Naive thymus-derived CD4-positive, alpha-beta T cell (primary cell): Measurements from ENCODE around the gene VDR. TPM values are rescaled to one million over a fixed set of nuclear protein-coding genes. Genes with fewer than 3 reads are reported as not detected.
A peak's percentile ranks its signal among the peaks of the same experiment; 100 is the strongest.

Experiments
- ATAC-seq: fragments of 150-1000 bp; cut with Tn5 transposase; 2 replicates; pipeline ENCODE4 v1.10.0; 2021; ENCODE audit warnings: mild to moderate bottlenecking, moderate library complexity
- CTCF ChIA-PET: fragments of 350-600 bp; sonication (Branson Sonifier 250); formaldehyde crosslinking; loops from one replicate; lab custom pipeline; 2021; ENCODE audit warnings: antibody characterized with exemption; lab: Charles Lee
- POLR2A ChIA-PET: fragments of 350-600 bp; sonication (Branson Sonifier 250); formaldehyde crosslinking; loops from one replicate; lab custom pipeline; 2021; ENCODE audit warnings: antibody characterized with exemption, inconsistent platforms; lab: Charles Lee
- DNase-seq, 9 donors: peaks; one replicate each; pipeline versions ENCODE4 v3.0.0 to v3.0.0-alpha.2; 2020 to 2022; ENCODE audit warnings: mixed read lengths in 1 of 9
- H3K27ac ChIP-seq: one replicate; pipeline ENCODE4 v1.7.0; 2013; ENCODE audit warnings: mild to moderate bottlenecking, low read depth, low read length, moderate library complexity
- H3K27me3 ChIP-seq, 2 donors: one replicate each; pipeline ENCODE4 v1.7.0; 2013; ENCODE audit warnings: low read length in 2 of 2, mild to moderate bottlenecking in 2 of 2, moderate library complexity in 2 of 2; ENCODE audit not compliant: control insufficient read depth in 2 of 2, insufficient read depth in 2 of 2
- H3K36me3 ChIP-seq, 3 experiments: 1 replicate in 2 of 3; 2 replicates in 1 of 3; pipeline ENCODE4 v1.7.0; 2013; ENCODE audit warnings: low read length in 3 of 3, mild to moderate bottlenecking in 3 of 3, moderate library complexity in 1 of 3; ENCODE audit not compliant: insufficient read depth in 3 of 3, control insufficient read depth in 2 of 3
- H3K4me1 ChIP-seq, 2 donors: one replicate each; pipeline ENCODE4 v1.7.0; 2013; ENCODE audit warnings: low read length in 2 of 2, mild to moderate bottlenecking in 2 of 2, moderate library complexity in 1 of 2; ENCODE audit not compliant: control insufficient read depth in 2 of 2, insufficient read depth in 2 of 2
- H3K4me3 ChIP-seq: 2 replicates; pipeline ENCODE4 v1.7.0; 2013; ENCODE audit warnings: mild to moderate bottlenecking, low read length
- H3K9me3 ChIP-seq, 3 experiments: 1 replicate in 2 of 3; 2 replicates in 1 of 3; pipeline ENCODE4 v1.7.0; 2013; ENCODE audit warnings: low read length in 3 of 3; ENCODE audit not compliant: control insufficient read depth in 2 of 3
- H3K27ac Mint-ChIP-seq, 9 donors: one replicate each; pipeline ENCODE4 v1.8.0; 2020 to 2022; ENCODE audit warnings: mixed read lengths in 9 of 9, mild to moderate bottlenecking in 8 of 9, moderate library complexity in 5 of 9, inconsistent platforms in 2 of 9
- H3K27me3 Mint-ChIP-seq, 5 donors: one replicate each; pipeline ENCODE4 v1.8.0; 2021 to 2022; ENCODE audit warnings: mixed read lengths in 5 of 5, mild to moderate bottlenecking in 1 of 5
- H3K36me3 Mint-ChIP-seq, 5 donors: one replicate each; pipeline ENCODE4 v1.8.0; 2020 to 2022; ENCODE audit warnings: mixed read lengths in 5 of 5, mild to moderate bottlenecking in 3 of 5, inconsistent platforms in 1 of 5
- H3K4me1 Mint-ChIP-seq, 7 donors: one replicate each; pipeline ENCODE4 v1.8.0; 2020 to 2022; ENCODE audit warnings: mixed read lengths in 7 of 7, mild to moderate bottlenecking in 3 of 7, inconsistent platforms in 1 of 7
- H3K4me3 Mint-ChIP-seq, 10 donors: one replicate each; pipeline ENCODE4 v1.8.0; 2020 to 2022; ENCODE audit warnings: mild to moderate bottlenecking in 10 of 10, mixed read lengths in 10 of 10, moderate library complexity in 6 of 10, inconsistent platforms in 2 of 10
- H3K9me3 Mint-ChIP-seq, 11 donors: one replicate each; pipeline ENCODE4 v1.8.0; 2020 to 2022; ENCODE audit warnings: mixed read lengths in 11 of 11, mild to moderate bottlenecking in 4 of 11, inconsistent platforms in 1 of 11, moderate library complexity in 1 of 11
- intact Hi-C, 2 donors: fragments of 100-400 bp; cut with micrococcal nuclease; formaldehyde crosslinking; loops; one replicate each; pipeline ENCODE4 v1.15.1; 2023
- polyA plus RNA-seq, 2 donors: library from polyadenylated mRNA; unstranded; fragments of 300-500 nt; fragmentation: Illumina TruSeq; gene quantifications; one replicate each; pipeline ENCODE4 v1.2.3, GENCODE V29; 2021
- total RNA-seq, 6 experiments: library from RNA in 5 of 6; stranded (reverse) in 5 of 6; gene quantifications; 1 replicate in 5 of 6; 2 replicates in 1 of 6; pipeline ENCODE4 v1.2.3 and lab custom pipeline; 2021 to 2026

The VDR gene
- total and polyA plus RNA-seq, 7 experiments from 2014 or later = 0.11 to 82.6 (median 2.5) TPM

DNA sequence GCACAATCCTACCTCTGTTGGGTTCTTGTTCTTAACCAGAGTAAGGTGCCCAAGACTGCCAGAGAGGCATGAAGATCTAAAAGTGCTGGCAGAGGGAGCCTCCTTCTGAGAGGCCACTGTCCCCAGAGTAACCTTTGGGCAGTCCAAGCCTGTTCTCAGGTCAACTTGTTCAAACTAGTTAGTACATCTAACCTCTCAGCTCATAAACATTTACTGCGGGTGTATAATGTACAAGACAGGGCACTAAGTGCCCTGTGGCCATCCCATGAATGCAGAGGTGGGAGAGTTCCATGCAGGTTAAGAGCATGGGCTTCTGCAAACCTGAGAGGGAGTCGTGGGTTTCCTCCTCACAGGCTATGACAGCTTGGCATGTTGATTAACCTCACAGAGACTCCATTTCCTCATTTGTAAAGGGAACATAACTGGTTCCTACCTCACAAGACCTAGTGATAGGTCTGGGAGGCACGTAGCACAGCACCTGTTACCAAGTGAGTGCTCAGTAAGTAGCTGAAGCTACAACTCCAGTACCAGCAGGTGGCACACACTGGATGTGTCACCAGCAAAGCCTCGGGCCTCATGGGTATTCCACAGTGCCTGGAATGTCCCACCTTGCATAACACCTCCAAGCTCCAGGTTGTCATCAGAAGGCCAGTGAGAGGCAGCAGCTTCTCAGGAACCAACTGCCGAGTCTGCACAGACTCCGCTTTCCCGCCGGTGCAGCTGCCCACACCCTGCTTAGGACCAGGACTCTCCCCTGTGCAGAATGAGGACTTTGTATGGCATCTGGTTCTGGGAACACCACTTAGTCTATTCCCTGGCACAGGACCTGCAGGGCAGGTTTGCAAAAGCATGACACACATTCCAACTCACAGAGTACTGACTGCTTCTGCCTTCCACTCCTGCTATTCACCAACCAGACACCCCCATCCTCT lies 4.4 kb downstream of the VDR start:
- ChIA-PET POLR2A (interaction anchor here (0.8 to 1.3 kb wide), 2 partner anchors 17 to 82 kb away, joined by 4 read pairs; no protein-coding TSS in a partner anchor), CTCF (interaction anchor here (0.5 to 2.1 kb wide), 5 partner anchors 9 to 264 kb away, joined by 3 to 6 read pairs (median 3); no protein-coding TSS in a partner anchor)
- Mint-ChIP-seq H3K4me3 (peak overlapping the region in 6 of 10 donors; percentile 33 to 95 (median 58)), H3K27ac (peak overlapping the region in 2 of 9 donors; percentile 66 to 73), H3K9me3 (no peaks in the 10 kb centered on the region), H3K27me3 (peaks cover 0 to 2% (median 0%) of the 10 kb centered on the region in 5 donors), H3K4me1 (peaks cover 35 to 88% (median 71%) of the 10 kb centered on the region in 7 donors), H3K36me3 (peaks cover 0 to 43% (median 0%) of the 10 kb centered on the region in 5 donors)
- H3K36me3 ChIP-seq = no peaks in the 10 kb centered on the region
- no peak for ATAC-seq
- intact Hi-C loops = loop anchor here (1.0 to 10.0 kb wide), 6 partner anchors 63 to 1906 kb away; partner anchors contain the start of genes RPAP3 (in 1 of the 2), SCAF11 (in 1 of the 2), SENP1 (in 1 of the 2) and TMEM106C (in 1 of the 2)
- H3K4me1 ChIP-seq = peaks cover 27 to 49% of the 10 kb centered on the region in 2 donors
- no peaks in the 10 kb centered on the region for H3K9me3 ChIP-seq
- DNase-seq = peak in 1 of 9 donors; percentile 18
- H3K27me3 ChIP-seq = no peaks in the 10 kb centered on the region
- no peak overlapping the region for H3K27ac ChIP-seq
- H3K4me3 ChIP-seq = no peak overlapping the region

GRCh38 chr12:47899466-47899865 lies 5.3 kb downstream of the VDR start:
- H3K9me3 ChIP-seq = no peaks in the 10 kb centered on the region
- peaks cover 0 to 43% (median 0%) of the 10 kb centered on the region in 5 donors for H3K36me3 Mint-ChIP-seq
- H3K4me1 ChIP-seq = peaks cover 24 to 49% of the 10 kb centered on the region in 2 donors
- POLR2A ChIA-PET = interaction anchor here (1.1 to 1.3 kb wide), 3 partner anchors 20 to 86 kb away, joined by 3 to 4 read pairs (median 4); no protein-coding TSS in a partner anchor
- H3K4me3 ChIP-seq = no peak overlapping the region
- no peaks in the 10 kb centered on the region for H3K27me3 ChIP-seq
- peaks cover 34 to 97% (median 69%) of the 10 kb centered on the region in 7 donors for H3K4me1 Mint-ChIP-seq
- no peak overlapping the region for H3K27ac ChIP-seq
- no peaks in the 10 kb centered on the region for H3K27me3 Mint-ChIP-seq
- intact Hi-C loops = no loop called here
- H3K27ac Mint-ChIP-seq = peak overlapping the region in 1 of 9 donors; percentile 71
- no peaks in the 10 kb centered on the region for H3K9me3 Mint-ChIP-seq
- peak overlapping the region in 2 of 10 donors; percentile 39 to 95 for H3K4me3 Mint-ChIP-seq
- ATAC-seq = no peak
- CTCF ChIA-PET = interaction anchor here (0.9 to 2.1 kb wide), 3 partner anchors 8 to 157 kb away, joined by 3 to 6 read pairs (median 3); no protein-coding TSS in a partner anchor
- no peak for DNase-seq
- H3K36me3 ChIP-seq = no peaks in the 10 kb centered on the region

GRCh38 chr12:47896633-47897032 lies 8.2 kb downstream of the VDR start:
- Histone ChIP-seq H3K4me3 (no peak overlapping the region), H3K9me3 (no peaks in the 10 kb centered on the region), H3K36me3 (no peaks in the 10 kb centered on the region), H3K4me1 (peaks cover 9 to 26% of the 10 kb centered on the region in 2 donors), H3K27me3 (no peaks in the 10 kb centered on the region), H3K27ac (no peak overlapping the region)
- Mint-ChIP-seq H3K4me3 (peak overlapping the region in 1 of 10 donors; percentile 65), H3K36me3 (peaks cover 0 to 57% (median 0%) of the 10 kb centered on the region in 5 donors), H3K27me3 (peaks cover 0 to 3% (median 0%) of the 10 kb centered on the region in 5 donors), H3K4me1 (peaks cover 29 to 98% (median 51%) of the 10 kb centered on the region in 7 donors), H3K27ac (peak overlapping the region in 1 of 9 donors; percentile 80), H3K9me3 (no peaks in the 10 kb centered on the region)
- CTCF ChIA-PET = interaction anchor here (0.6 to 1.0 kb wide), 3 partner anchors 11 to 129 kb away, joined by 3 to 4 read pairs (median 3); no protein-coding TSS in a partner anchor
- ATAC-seq = no peak
- intact Hi-C loops = no loop called here
- DNase-seq = no peak
- POLR2A ChIA-PET = no interaction called here

GRCh38 chr12:47896022-47896421 lies 8.8 kb downstream of the VDR start:
- peak overlapping the region in 1 of 10 donors; percentile 59 for H3K4me3 Mint-ChIP-seq
- Histone ChIP-seq H3K36me3 (no peaks in the 10 kb centered on the region), H3K27ac (no peak overlapping the region), H3K4me3 (no peak overlapping the region), H3K4me1 (peaks cover 9 to 20% of the 10 kb centered on the region in 2 donors), H3K27me3 (no peaks in the 10 kb centered on the region), H3K9me3 (no peaks in the 10 kb centered on the region)
- H3K36me3 Mint-ChIP-seq = peaks cover 0 to 54% (median 0%) of the 10 kb centered on the region in 5 donors
- CTCF ChIA-PET = no interaction called here
- no peaks in the 10 kb centered on the region for H3K9me3 Mint-ChIP-seq
- ATAC-seq (no peak), DNase-seq (no peak)
- H3K27ac Mint-ChIP-seq = peak overlapping the region in 1 of 9 donors; percentile 72
- intact Hi-C loops = no loop called here
- peaks cover 25 to 98% (median 45%) of the 10 kb centered on the region in 7 donors for H3K4me1 Mint-ChIP-seq
- POLR2A ChIA-PET = interaction anchor here (0.7 to 2.2 kb wide), 3 partner anchors 12 to 20 kb away, joined by 3 to 7 read pairs (median 3); no protein-coding TSS in a partner anchor
- H3K27me3 Mint-ChIP-seq = peaks cover 0 to 3% (median 0%) of the 10 kb centered on the region in 5 donors

DNA sequence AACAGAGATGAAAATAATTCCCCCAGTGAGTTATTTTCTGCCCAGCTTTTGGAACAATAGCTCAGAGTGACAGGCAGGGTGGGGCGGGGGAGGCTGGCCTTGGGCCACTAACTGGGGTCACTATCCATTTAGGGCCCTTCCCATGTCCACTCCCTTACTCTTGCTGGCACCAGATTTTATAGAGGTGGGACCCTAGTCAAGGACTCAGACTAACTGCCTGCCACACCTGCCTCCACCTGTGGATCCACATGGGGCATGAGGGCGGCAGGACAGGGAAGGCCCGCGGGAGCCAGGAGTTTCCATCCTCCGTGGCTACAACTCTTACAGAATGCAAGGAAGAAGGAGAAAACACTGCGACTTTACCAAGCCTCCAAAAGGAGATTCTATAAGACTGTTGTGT lies 10.1 kb downstream of the VDR start:
- no peaks in the 10 kb centered on the region for H3K27me3 ChIP-seq
- H3K36me3 ChIP-seq = no peaks in the 10 kb centered on the region
- peak overlapping the region in 1 of 10 donors; percentile 61 for H3K4me3 Mint-ChIP-seq
- peak overlapping the region in 2 of 9 donors; percentile 34 to 88 for H3K27ac Mint-ChIP-seq
- peaks cover 3 to 6% of the 10 kb centered on the region in 2 donors for H3K4me1 ChIP-seq
- no peaks in the 10 kb centered on the region for H3K9me3 Mint-ChIP-seq
- H3K27me3 Mint-ChIP-seq = peaks cover 0 to 3% (median 0%) of the 10 kb centered on the region in 5 donors
- ChIA-PET POLR2A (interaction anchor here (2.2 kb wide), 1 partner anchor 11 kb away, joined by 7 read pairs; no protein-coding TSS in a partner anchor), CTCF (interaction anchor here (0.7 to 2.2 kb wide), 2 partner anchors 11 to 57 kb away, joined by 3 to 12 read pairs; partner anchors contain the start of gene VDR)
- H3K4me3 ChIP-seq = no peak overlapping the region
- H3K36me3 Mint-ChIP-seq = peaks cover 0 to 59% (median 0%) of the 10 kb centered on the region in 5 donors
- intact Hi-C loops = loop anchor here in 1 of 2 donors (1.0 kb wide), 1 partner anchor 8 kb away; no protein-coding TSS in a partner anchor
- ATAC-seq (no peak), DNase-seq (no peak)
- peaks cover 19 to 97% (median 31%) of the 10 kb centered on the region in 7 donors for H3K4me1 Mint-ChIP-seq
- H3K9me3 ChIP-seq = no peaks in the 10 kb centered on the region
- no peak overlapping the region for H3K27ac ChIP-seq

DNA sequence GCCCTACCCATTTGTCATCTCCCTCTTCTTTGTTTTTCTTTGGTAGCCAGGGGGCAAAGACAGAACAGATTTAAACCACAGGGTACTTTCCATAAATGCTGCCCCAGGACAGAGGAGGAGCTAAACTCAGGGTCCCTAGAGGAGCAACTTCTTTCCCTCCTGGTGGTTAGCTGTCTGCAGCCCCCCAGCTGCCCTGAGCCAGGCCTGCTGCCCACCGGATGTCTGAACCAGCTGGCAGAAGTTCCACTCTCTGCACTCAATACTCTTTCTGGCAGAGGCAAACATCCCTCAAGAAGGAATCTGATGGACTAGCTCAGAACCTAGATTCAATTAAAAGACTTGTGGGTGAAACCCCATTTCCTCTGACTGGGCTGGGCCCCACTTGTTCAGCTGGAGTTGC lies 10.7 kb downstream of the VDR start:
- no peak overlapping the region for H3K4me3 ChIP-seq
- intact Hi-C loops = loop anchor here in 1 of 2 donors (1.0 kb wide), 1 partner anchor 8 kb away; no protein-coding TSS in a partner anchor
- peaks cover 0 to 59% (median 0%) of the 10 kb centered on the region in 5 donors for H3K36me3 Mint-ChIP-seq
- H3K9me3 ChIP-seq = no peaks in the 10 kb centered on the region
- DNase-seq = no peak
- no peak overlapping the region for H3K27ac ChIP-seq
- CTCF ChIA-PET = interaction anchor here (0.7 to 2.2 kb wide), 2 partner anchors 11 to 58 kb away, joined by 3 to 12 read pairs; partner anchors contain the start of gene VDR
- H3K36me3 ChIP-seq = no peaks in the 10 kb centered on the region
- POLR2A ChIA-PET = interaction anchor here (1.1 to 2.2 kb wide), 2 partner anchors 11 to 14 kb away, joined by 3 to 7 read pairs; no protein-coding TSS in a partner anchor
- H3K9me3 Mint-ChIP-seq = no peaks in the 10 kb centered on the region
- peaks cover 0 to 2% of the 10 kb centered on the region in 2 donors for H3K4me1 ChIP-seq
- H3K27me3 Mint-ChIP-seq = peaks cover 0 to 3% (median 0%) of the 10 kb centered on the region in 5 donors
- peak overlapping the region in 1 of 10 donors; percentile 61 for H3K4me3 Mint-ChIP-seq
- H3K4me1 Mint-ChIP-seq = peaks cover 17 to 97% (median 29%) of the 10 kb centered on the region in 7 donors
- no peaks in the 10 kb centered on the region for H3K27me3 ChIP-seq
- peak overlapping the region in 1 of 9 donors; percentile 88 for H3K27ac Mint-ChIP-seq
- ATAC-seq = no peak
